22Rv1 (cell line): ENCODE results near the gene CTNNBIP1.

Experiments
- ZFX ChIP-seq: fragments of 450-650 bp; IDR thresholded peaks from 2 replicates; pipeline ENCODE4 v1.6.1; 2017; ENCODE audit warnings: antibody characterized with exemption, borderline replicate concordance
- TF ChIP-seq, protein P1 (sequence below): fragments of 450-650 bp; IDR thresholded peaks from 2 replicates; pipeline ENCODE4 v1.5.1; 2017; ENCODE audit warnings: mild to moderate bottlenecking

- TF ChIP-seq, protein P1, sequence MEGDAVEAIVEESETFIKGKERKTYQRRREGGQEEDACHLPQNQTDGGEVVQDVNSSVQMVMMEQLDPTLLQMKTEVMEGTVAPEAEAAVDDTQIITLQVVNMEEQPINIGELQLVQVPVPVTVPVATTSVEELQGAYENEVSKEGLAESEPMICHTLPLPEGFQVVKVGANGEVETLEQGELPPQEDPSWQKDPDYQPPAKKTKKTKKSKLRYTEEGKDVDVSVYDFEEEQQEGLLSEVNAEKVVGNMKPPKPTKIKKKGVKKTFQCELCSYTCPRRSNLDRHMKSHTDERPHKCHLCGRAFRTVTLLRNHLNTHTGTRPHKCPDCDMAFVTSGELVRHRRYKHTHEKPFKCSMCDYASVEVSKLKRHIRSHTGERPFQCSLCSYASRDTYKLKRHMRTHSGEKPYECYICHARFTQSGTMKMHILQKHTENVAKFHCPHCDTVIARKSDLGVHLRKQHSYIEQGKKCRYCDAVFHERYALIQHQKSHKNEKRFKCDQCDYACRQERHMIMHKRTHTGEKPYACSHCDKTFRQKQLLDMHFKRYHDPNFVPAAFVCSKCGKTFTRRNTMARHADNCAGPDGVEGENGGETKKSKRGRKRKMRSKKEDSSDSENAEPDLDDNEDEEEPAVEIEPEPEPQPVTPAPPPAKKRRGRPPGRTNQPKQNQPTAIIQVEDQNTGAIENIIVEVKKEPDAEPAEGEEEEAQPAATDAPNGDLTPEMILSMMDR: no peak
- no peak for TF ChIP-seq ZFX
Measured at GRCh38 chr1:9917901-9918300, 7.8 kb upstream of the CTNNBIP1 start.
